Ishikawa (cell line): ENCODE results near the gene OSBPL1A.

Experiments
- CEBPB ChIP-seq: IDR thresholded peaks from 2 replicates; pipeline ENCODE4 v1.6.1; 2012
- CREB1 ChIP-seq: IDR thresholded peaks from 2 replicates; pipeline ENCODE4 v1.6.1; 2012; ENCODE audit warnings: low read depth
- EGR1 ChIP-seq: IDR thresholded peaks from 2 replicates; pipeline ENCODE4 v1.6.1; 2012
- EP300 ChIP-seq: IDR thresholded peaks from 2 replicates; pipeline ENCODE4 v1.6.1; 2012; ENCODE audit warnings: borderline replicate concordance
- FOXM1 ChIP-seq: IDR thresholded peaks from 2 replicates; pipeline ENCODE4 v1.6.1; 2012; ENCODE audit warnings: low read depth, borderline replicate concordance
- NFIC ChIP-seq: IDR thresholded peaks from 2 replicates; pipeline ENCODE4 v1.6.1; 2012
- RAD21 ChIP-seq: IDR thresholded peaks from 2 replicates; pipeline ENCODE4 v1.6.1; 2012; ENCODE audit warnings: low read depth
- YY1 ChIP-seq: IDR thresholded peaks from 2 replicates; pipeline ENCODE4 v1.6.1; 2012; ENCODE audit warnings: low read depth
- TF ChIP-seq, protein P1 (sequence below): IDR thresholded peaks from 2 replicates; pipeline ENCODE4 v1.6.1; 2012; ENCODE audit warnings: low read depth, mild to moderate bottlenecking
- TF ChIP-seq, protein P2 (sequence below): IDR thresholded peaks from 2 replicates; pipeline ENCODE4 v1.6.1; 2012

DNA sequence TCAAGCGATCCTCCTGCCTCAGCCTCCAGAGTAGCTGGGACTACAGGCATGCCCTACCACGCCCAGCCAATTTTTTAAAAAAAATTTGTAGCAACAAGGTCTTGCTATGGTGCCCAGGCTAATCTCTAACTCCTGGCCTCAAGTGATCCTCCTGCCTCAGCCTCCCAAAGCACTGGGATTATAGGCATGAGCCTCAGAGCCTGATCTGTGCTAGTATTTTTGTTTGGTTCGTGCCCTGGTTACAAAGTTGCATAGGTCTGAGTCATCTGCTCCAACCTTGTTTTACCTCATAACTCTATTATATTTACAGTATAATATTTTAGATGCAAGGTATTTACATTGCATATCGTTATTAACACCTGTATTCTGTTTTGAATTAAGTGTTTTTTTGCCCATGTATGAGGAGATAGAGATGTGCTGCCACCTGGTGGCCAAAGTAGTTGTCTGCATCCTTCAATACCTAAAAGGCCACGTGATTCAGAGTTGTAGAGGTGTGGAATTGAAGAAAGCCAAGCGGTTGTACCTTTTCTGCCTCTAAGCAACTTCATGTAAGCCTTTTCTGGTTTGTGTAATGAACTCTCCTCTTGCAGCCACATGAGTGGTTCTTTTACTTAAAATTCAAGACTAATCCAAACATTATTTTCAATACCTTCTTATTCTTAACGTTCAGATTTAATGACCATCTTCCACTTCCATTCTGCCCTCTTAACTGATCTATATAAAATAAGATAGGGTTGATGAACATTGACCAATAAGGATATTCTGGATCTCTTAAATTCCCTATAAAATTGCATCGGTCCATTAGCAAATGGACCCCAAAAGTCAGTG, 278.7 kb downstream of the OSBPL1A start:
- TF ChIP-seq FOXM1 (no peak), RAD21 (peak; percentile 87), NFIC (no peak), CREB1 (no peak), YY1 (no peak), EGR1 (no peak), EP300 (no peak), CEBPB (no peak)
- TF ChIP-seq, protein P1, sequence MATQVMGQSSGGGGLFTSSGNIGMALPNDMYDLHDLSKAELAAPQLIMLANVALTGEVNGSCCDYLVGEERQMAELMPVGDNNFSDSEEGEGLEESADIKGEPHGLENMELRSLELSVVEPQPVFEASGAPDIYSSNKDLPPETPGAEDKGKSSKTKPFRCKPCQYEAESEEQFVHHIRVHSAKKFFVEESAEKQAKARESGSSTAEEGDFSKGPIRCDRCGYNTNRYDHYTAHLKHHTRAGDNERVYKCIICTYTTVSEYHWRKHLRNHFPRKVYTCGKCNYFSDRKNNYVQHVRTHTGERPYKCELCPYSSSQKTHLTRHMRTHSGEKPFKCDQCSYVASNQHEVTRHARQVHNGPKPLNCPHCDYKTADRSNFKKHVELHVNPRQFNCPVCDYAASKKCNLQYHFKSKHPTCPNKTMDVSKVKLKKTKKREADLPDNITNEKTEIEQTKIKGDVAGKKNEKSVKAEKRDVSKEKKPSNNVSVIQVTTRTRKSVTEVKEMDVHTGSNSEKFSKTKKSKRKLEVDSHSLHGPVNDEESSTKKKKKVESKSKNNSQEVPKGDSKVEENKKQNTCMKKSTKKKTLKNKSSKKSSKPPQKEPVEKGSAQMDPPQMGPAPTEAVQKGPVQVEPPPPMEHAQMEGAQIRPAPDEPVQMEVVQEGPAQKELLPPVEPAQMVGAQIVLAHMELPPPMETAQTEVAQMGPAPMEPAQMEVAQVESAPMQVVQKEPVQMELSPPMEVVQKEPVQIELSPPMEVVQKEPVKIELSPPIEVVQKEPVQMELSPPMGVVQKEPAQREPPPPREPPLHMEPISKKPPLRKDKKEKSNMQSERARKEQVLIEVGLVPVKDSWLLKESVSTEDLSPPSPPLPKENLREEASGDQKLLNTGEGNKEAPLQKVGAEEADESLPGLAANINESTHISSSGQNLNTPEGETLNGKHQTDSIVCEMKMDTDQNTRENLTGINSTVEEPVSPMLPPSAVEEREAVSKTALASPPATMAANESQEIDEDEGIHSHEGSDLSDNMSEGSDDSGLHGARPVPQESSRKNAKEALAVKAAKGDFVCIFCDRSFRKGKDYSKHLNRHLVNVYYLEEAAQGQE = no peak
- TF ChIP-seq, protein P2, sequence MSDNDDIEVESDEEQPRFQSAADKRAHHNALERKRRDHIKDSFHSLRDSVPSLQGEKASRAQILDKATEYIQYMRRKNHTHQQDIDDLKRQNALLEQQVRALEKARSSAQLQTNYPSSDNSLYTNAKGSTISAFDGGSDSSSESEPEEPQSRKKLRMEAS = 0 out of 2 replicates have a peak, but pooled peaks have one; percentile 52
